IPS-NIHi7 (cell line): ENCODE results near the gene INTS13.
"Not testable (repeated sequence)": the region's sequence is repeated elsewhere in the genome, so short reads cannot be mapped to it uniquely, and the experiment has no call there.

ENCODE experiments used
- DNase-seq: peaks from one replicate; pipeline ENCODE4 v3.0.0; 2012; ENCODE audit warnings: mixed read lengths; ENCODE audit errors: extremely low spot score

The INTS13 gene

GRCh38 chr12:26935636-26936378 is 2.0 kb downstream of the INTS13 start:
- no peak for DNase-seq

- no peak for DNase-seq
These were observed 8.2 kb downstream of the INTS13 start for GRCh38 chr12:26929590-26929989.

- no peak for DNase-seq
These were observed 9.1 kb downstream of the INTS13 start for GRCh38 chr12:26928661-26929060.

GRCh38 chr12:26921886-26922285 is 15.9 kb downstream of the INTS13 start:
- no peak for DNase-seq

- no peak for DNase-seq
These were observed 18.6 kb downstream of the INTS13 start for GRCh38 chr12:26919216-26919555.

- DNase-seq: no peak
These were observed 19.2 kb downstream of the INTS13 start for GRCh38 chr12:26918321-26919215.

GRCh38 chr12:26906704-26907103 is 31.1 kb downstream of the INTS13 start:
- no peak for DNase-seq

- DNase-seq: no peak
These were observed 31.8 kb downstream of the INTS13 start for GRCh38 chr12:26906024-26906423.

- not testable (repeated sequence) for DNase-seq
These were observed 34.4 kb downstream of the INTS13 start for GRCh38 chr12:26903396-26903795.

GRCh38 chr12:26896913-26897312 is 40.9 kb downstream of the INTS13 start:
- DNase-seq: no peak

GRCh38 chr12:26895672-26896071 is 42.1 kb downstream of the INTS13 start:
- DNase-seq: no peak

GRCh38 chr12:26891704-26892103 is 46.1 kb downstream of the INTS13 start:
- no peak for DNase-seq

GRCh38 chr12:26890784-26891183 is 47.0 kb downstream of the INTS13 start:
- DNase-seq: no peak

GRCh38 chr12:26884765-26885576 is 52.8 kb downstream of the INTS13 start:
- peak; percentile 86 for DNase-seq

- no peak for DNase-seq
These were observed 57.2 kb downstream of the INTS13 start for GRCh38 chr12:26880625-26881024.

GRCh38 chr12:26878661-26879119 is 59.1 kb downstream of the INTS13 start:
- DNase-seq: no peak

GRCh38 chr12:26874501-26875296 is 63.1 kb downstream of the INTS13 start:
- no peak for DNase-seq

GRCh38 chr12:26872625-26873024 is 65.2 kb downstream of the INTS13 start:
- no peak for DNase-seq

GRCh38 chr12:26871985-26872384 is 65.8 kb downstream of the INTS13 start:
- no peak for DNase-seq

GRCh38 chr12:26870491-26871419 is 67.0 kb downstream of the INTS13 start:
- DNase-seq: no peak
